Suprapubic skin (tissue), 4 donors: ENCODE measurements around the gene KRIT1.

ENCODE experiments used
- CTCF ChIP-seq, 2 donors: fragments of 200-600 bp in 1 of 2; fragments of 450-650 bp in 1 of 2; sonication (generic) in 1 of 2; IDR thresholded peaks; one replicate each; pipeline ENCODE4 v1.5.1; 2016 to 2019; ENCODE audit warnings: antibody characterized with exemption in 2 of 2, mild to moderate bottlenecking in 1 of 2, moderate library complexity in 1 of 2
- EP300 ChIP-seq: sonication (generic); formaldehyde crosslinking; IDR thresholded peaks from one replicate; pipeline ENCODE4 v1.6.1; 2017; ENCODE audit warnings: antibody characterized with exemption
- POLR2A ChIP-seq, 2 donors: fragments of 450-650 bp; IDR thresholded peaks; one replicate each; pipeline ENCODE4 v1.6.1; 2017; ENCODE audit warnings: antibody characterized with exemption in 2 of 2, mild to moderate bottlenecking in 2 of 2, moderate library complexity in 2 of 2
- POLR2AphosphoS5 ChIP-seq, 3 donors: sonication (generic); formaldehyde crosslinking; IDR thresholded peaks; one replicate each; pipeline ENCODE4 v1.6.1; 2017; ENCODE audit warnings: antibody characterized with exemption in 3 of 3

- TF ChIP-seq CTCF (IDR thresholded peaks at IDR 0.05) (no peak), POLR2AphosphoS5 (IDR thresholded peaks at IDR 0.05) (no peak), POLR2A (IDR thresholded peaks at IDR 0.05) (no peak), EP300 (no peak)
These were observed 88.7 kb downstream of the KRIT1 start for GRCh38 chr7:92156990-92157389.
